ENCODE measurements around the gene UBAP2. TPM values are rescaled to one million over a fixed set of nuclear protein-coding genes. Genes with fewer than 3 reads are reported as not detected.

UBAP2 gene
- total RNA-seq, 5 donors from 2014 or later (not counting 1 experiment from before 2014, with no cell fraction given) = 32.9 to 38.1 (median 36.7) TPM

GRCh38 chr9:33914887-33915628 is 133.6 kb downstream of the UBAP2 start:
- H3K27me3 Mint-ChIP-seq = no peaks in the 10 kb centered on the region
- POLR2A ChIA-PET = no interaction called here

GRCh38 chr9:33913541-33913940 is 135.1 kb downstream of the UBAP2 start:
- peaks cover 0 to 1% (median 0%) of the 10 kb centered on the region in 3 donors for H3K4me1 Mint-ChIP-seq
- no CpG with 5 or more reads among the region's 1 CpG for WGBS (ENCODE audit: insufficient coverage)
- H3K9me3 ChIP-seq = no peaks in the 10 kb centered on the region
- no peak overlapping the region for H3K4me3 ChIP-seq (ENCODE audit: control insufficient read depth in 1 of 2, extremely low read depth in 1 of 2, low read length in 1 of 2)
- H3K27me3 Mint-ChIP-seq = no peaks in the 10 kb centered on the region
- H3K27ac ChIP-seq (ENCODE audit: low read length) = no peak overlapping the region
- CTCF ChIA-PET = interaction anchor here (0.6 to 0.8 kb wide), 2 partner anchors 56 to 101 kb away, joined by 3 to 4 read pairs; no protein-coding TSS in a partner anchor
- DNase-seq (no peak), ATAC-seq (replicated peaks in 1 of 4) (no peak)
- no peaks in the 10 kb centered on the region for H3K4me1 ChIP-seq (ENCODE audit: control insufficient read depth in 1 of 2, extremely low read depth in 1 of 2, insufficient read depth in 2 of 2, low read length in 2 of 2)
- peak overlapping the region in 1 of 2 donors; percentile 22 for H3K27ac Mint-ChIP-seq
- no peak overlapping the region for H3K4me3 Mint-ChIP-seq
- POLR2A ChIA-PET = interaction anchor here in 1 of 2 donors (0.6 kb wide), 1 partner anchor 138 kb away, joined by 7 read pairs; no protein-coding TSS in a partner anchor
- peaks cover 3 to 40% of the 10 kb centered on the region in 2 donors for H3K36me3 ChIP-seq (ENCODE audit: control insufficient read depth in 2 of 2, extremely low read depth in 1 of 2, insufficient read depth in 1 of 2, low read length in 1 of 2)
- peaks cover 28% of the 10 kb centered on the region for H3K36me3 Mint-ChIP-seq
- H3K27me3 ChIP-seq (replicated peaks in 1 of 2; ENCODE audit: control insufficient read depth in 2 of 2, extremely low read depth in 1 of 2, insufficient read depth in 2 of 2, low read length in 1 of 2) = no peaks in the 10 kb centered on the region
- H3K9me3 Mint-ChIP-seq = no peaks in the 10 kb centered on the region

More at GRCh38 chr9:33914887-33915628, 133.6 kb downstream of the UBAP2 start:
- Mint-ChIP-seq H3K36me3 (peaks cover 32% of the 10 kb centered on the region), H3K4me1 (peaks cover 0 to 1% (median 0%) of the 10 kb centered on the region in 3 donors), H3K9me3 (no peaks in the 10 kb centered on the region), H3K27ac (peak overlapping the region; percentile 69 to 78), H3K4me3 (no peak overlapping the region)
- H3K36me3 ChIP-seq (ENCODE audit: control insufficient read depth in 2 of 2, extremely low read depth in 1 of 2, insufficient read depth in 1 of 2, low read length in 1 of 2) = peaks cover 3 to 45% of the 10 kb centered on the region in 2 donors
- ATAC-seq (replicated peaks in 1 of 4) (no peak), DNase-seq (no peak)
- no peak overlapping the region for H3K27ac ChIP-seq (ENCODE audit: low read length)
- no CpG with 5 or more reads among the region's 3 CpGs for WGBS (ENCODE audit: insufficient coverage)
- no peaks in the 10 kb centered on the region for H3K9me3 ChIP-seq
- H3K4me3 ChIP-seq (ENCODE audit: control insufficient read depth in 1 of 2, extremely low read depth in 1 of 2, low read length in 1 of 2) = no peak overlapping the region
- H3K4me1 ChIP-seq (ENCODE audit: control insufficient read depth in 1 of 2, extremely low read depth in 1 of 2, insufficient read depth in 2 of 2, low read length in 2 of 2) = no peaks in the 10 kb centered on the region
- CTCF ChIA-PET = interaction anchor here in 1 of 2 donors (0.9 kb wide), 1 partner anchor 10 kb away, joined by 3 read pairs; no protein-coding TSS in a partner anchor
- no peaks in the 10 kb centered on the region for H3K27me3 ChIP-seq (replicated peaks in 1 of 2; ENCODE audit: control insufficient read depth in 2 of 2, extremely low read depth in 1 of 2, insufficient read depth in 2 of 2, low read length in 1 of 2)

GRCh38 chr9:33908749-33909148 is 139.9 kb downstream of the UBAP2 start:
- WGBS (ENCODE audit: insufficient coverage) = 100% methylated on average over 2 of the region's 4 CpGs
- Mint-ChIP-seq H3K4me3 (no peak overlapping the region), H3K27me3 (no peaks in the 10 kb centered on the region), H3K9me3 (no peaks in the 10 kb centered on the region), H3K36me3 (peaks cover 16% of the 10 kb centered on the region), H3K27ac (no peak overlapping the region), H3K4me1 (peaks cover 15 to 21% (median 16%) of the 10 kb centered on the region in 3 donors)
- H3K4me3 ChIP-seq (ENCODE audit: control insufficient read depth in 1 of 2, extremely low read depth in 1 of 2, low read length in 1 of 2) = no peak overlapping the region
- POLR2A ChIA-PET = no interaction called here
- no peaks in the 10 kb centered on the region for H3K9me3 ChIP-seq
- H3K4me1 ChIP-seq (ENCODE audit: control insufficient read depth in 1 of 2, extremely low read depth in 1 of 2, insufficient read depth in 2 of 2, low read length in 2 of 2) = peaks cover 0 to 2% of the 10 kb centered on the region in 2 experiments
- H3K27me3 ChIP-seq (replicated peaks in 1 of 2; ENCODE audit: control insufficient read depth in 2 of 2, extremely low read depth in 1 of 2, insufficient read depth in 2 of 2, low read length in 1 of 2) = no peaks in the 10 kb centered on the region
- DNase-seq (no peak), ATAC-seq (replicated peaks in 1 of 4) (no peak)
- H3K27ac ChIP-seq (ENCODE audit: low read length) = no peak overlapping the region
- CTCF ChIA-PET = no interaction called here
- H3K36me3 ChIP-seq (ENCODE audit: control insufficient read depth in 2 of 2, extremely low read depth in 1 of 2, insufficient read depth in 1 of 2, low read length in 1 of 2) = peaks cover 5 to 18% of the 10 kb centered on the region in 2 donors

- DNase-seq (no peak), ATAC-seq (replicated peaks in 1 of 4) (no peak)
- Mint-ChIP-seq H3K27ac (peak overlapping the region in 1 of 2 donors; percentile 19), H3K4me3 (no peak overlapping the region), H3K9me3 (no peaks in the 10 kb centered on the region), H3K36me3 (peaks cover 19% of the 10 kb centered on the region), H3K4me1 (peaks cover 19 to 24% (median 20%) of the 10 kb centered on the region in 3 donors), H3K27me3 (no peaks in the 10 kb centered on the region)
- WGBS (ENCODE audit: insufficient coverage) = no CpG with 5 or more reads among the region's 3 CpGs
- POLR2A ChIA-PET = no interaction called here
- Histone ChIP-seq H3K9me3 (no peaks in the 10 kb centered on the region), H3K27me3 (replicated peaks in 1 of 2; ENCODE audit: control insufficient read depth in 2 of 2, extremely low read depth in 1 of 2, insufficient read depth in 2 of 2, low read length in 1 of 2) (no peaks in the 10 kb centered on the region), H3K36me3 (ENCODE audit: control insufficient read depth in 2 of 2, extremely low read depth in 1 of 2, insufficient read depth in 1 of 2, low read length in 1 of 2) (peaks cover 7 to 12% of the 10 kb centered on the region in 2 donors), H3K27ac (ENCODE audit: low read length) (no peak overlapping the region), H3K4me3 (ENCODE audit: control insufficient read depth in 1 of 2, extremely low read depth in 1 of 2, low read length in 1 of 2) (no peak overlapping the region), H3K4me1 (ENCODE audit: control insufficient read depth in 1 of 2, extremely low read depth in 1 of 2, insufficient read depth in 2 of 2, low read length in 2 of 2) (peaks cover 0 to 2% of the 10 kb centered on the region in 2 experiments)
- CTCF ChIA-PET = interaction anchor here (0.6 to 0.7 kb wide), 3 partner anchors 16 to 1055 kb away, joined by 3 to 7 read pairs (median 4); no protein-coding TSS in a partner anchor
Observed at GRCh38 chr9:33908114-33908513, 140.6 kb downstream of the UBAP2 start.

GRCh38 chr9:33907347-33907746 is 141.3 kb downstream of the UBAP2 start:
- 83% methylated on average over 1 of the region's 4 CpGs for WGBS (ENCODE audit: insufficient coverage)
- no peak for ATAC-seq (replicated peaks in 1 of 4)
- CTCF ChIA-PET = interaction anchor here (0.6 to 0.7 kb wide), 3 partner anchors 16 to 1056 kb away, joined by 3 to 7 read pairs (median 4); no protein-coding TSS in a partner anchor

GRCh38 chr9:33906769-33907168 is 141.9 kb downstream of the UBAP2 start:
- H3K9me3 ChIP-seq = no peaks in the 10 kb centered on the region
- peaks cover 22% of the 10 kb centered on the region for H3K36me3 Mint-ChIP-seq
- peaks cover 19 to 24% (median 20%) of the 10 kb centered on the region in 3 donors for H3K4me1 Mint-ChIP-seq
- no peak overlapping the region for H3K27ac Mint-ChIP-seq
- no peaks in the 10 kb centered on the region for H3K27me3 ChIP-seq (replicated peaks in 1 of 2; ENCODE audit: control insufficient read depth in 2 of 2, extremely low read depth in 1 of 2, insufficient read depth in 2 of 2, low read length in 1 of 2)
- ChIA-PET CTCF (no interaction called here), POLR2A (no interaction called here)
- DNase-seq (no peak), ATAC-seq (replicated peaks in 1 of 4) (no peak)
- no peak overlapping the region for H3K4me3 ChIP-seq (ENCODE audit: control insufficient read depth in 1 of 2, extremely low read depth in 1 of 2, low read length in 1 of 2)
- H3K27me3 Mint-ChIP-seq = no peaks in the 10 kb centered on the region
- WGBS (ENCODE audit: insufficient coverage) = 100% methylated on average over 1 of the region's 2 CpGs
- H3K36me3 ChIP-seq (ENCODE audit: control insufficient read depth in 2 of 2, extremely low read depth in 1 of 2, insufficient read depth in 1 of 2, low read length in 1 of 2) = peaks cover 7 to 12% of the 10 kb centered on the region in 2 donors
- no peak overlapping the region for H3K27ac ChIP-seq (ENCODE audit: low read length)
- H3K4me3 Mint-ChIP-seq = no peak overlapping the region
- H3K4me1 ChIP-seq (ENCODE audit: control insufficient read depth in 1 of 2, extremely low read depth in 1 of 2, insufficient read depth in 2 of 2, low read length in 2 of 2) = peaks cover 0 to 2% of the 10 kb centered on the region in 2 experiments
- H3K9me3 Mint-ChIP-seq = no peaks in the 10 kb centered on the region

More at GRCh38 chr9:33907347-33907746, 141.3 kb downstream of the UBAP2 start:
- H3K27me3 ChIP-seq (replicated peaks in 1 of 2; ENCODE audit: control insufficient read depth in 2 of 2, extremely low read depth in 1 of 2, insufficient read depth in 2 of 2, low read length in 1 of 2) = no peaks in the 10 kb centered on the region
- no peak overlapping the region for H3K27ac Mint-ChIP-seq
- no peak overlapping the region for H3K4me3 Mint-ChIP-seq
- no peaks in the 10 kb centered on the region for H3K27me3 Mint-ChIP-seq
- no peaks in the 10 kb centered on the region for H3K9me3 Mint-ChIP-seq
- H3K4me1 Mint-ChIP-seq = peaks cover 19 to 24% (median 20%) of the 10 kb centered on the region in 3 donors
- peaks cover 20% of the 10 kb centered on the region for H3K36me3 Mint-ChIP-seq
- peaks cover 0 to 2% of the 10 kb centered on the region in 2 experiments for H3K4me1 ChIP-seq (ENCODE audit: control insufficient read depth in 1 of 2, extremely low read depth in 1 of 2, insufficient read depth in 2 of 2, low read length in 2 of 2)
- no peak for DNase-seq
- peaks cover 7 to 8% of the 10 kb centered on the region in 2 donors for H3K36me3 ChIP-seq (ENCODE audit: control insufficient read depth in 2 of 2, extremely low read depth in 1 of 2, insufficient read depth in 1 of 2, low read length in 1 of 2)
- no peak overlapping the region for H3K4me3 ChIP-seq (ENCODE audit: control insufficient read depth in 1 of 2, extremely low read depth in 1 of 2, low read length in 1 of 2)
- POLR2A ChIA-PET = no interaction called here
- no peak overlapping the region for H3K27ac ChIP-seq (ENCODE audit: low read length)
- H3K9me3 ChIP-seq = no peaks in the 10 kb centered on the region

Data from T-cell (primary cell).